Skeletal muscle cell (primary cell): ENCODE results near the gene DIDO1.

Source experiments
- DNase-seq: peaks from one replicate; pipeline ENCODE4 v3.0.0-alpha.2; 2010; ENCODE audit warnings: low read depth
- H3K4me3 ChIP-seq: 2 replicates; pipeline ENCODE4 v1.5.1; 2011; ENCODE audit warnings: low read depth, mild to moderate bottlenecking, control low read depth, low read length, moderate library complexity

The DIDO1 gene

DNA sequence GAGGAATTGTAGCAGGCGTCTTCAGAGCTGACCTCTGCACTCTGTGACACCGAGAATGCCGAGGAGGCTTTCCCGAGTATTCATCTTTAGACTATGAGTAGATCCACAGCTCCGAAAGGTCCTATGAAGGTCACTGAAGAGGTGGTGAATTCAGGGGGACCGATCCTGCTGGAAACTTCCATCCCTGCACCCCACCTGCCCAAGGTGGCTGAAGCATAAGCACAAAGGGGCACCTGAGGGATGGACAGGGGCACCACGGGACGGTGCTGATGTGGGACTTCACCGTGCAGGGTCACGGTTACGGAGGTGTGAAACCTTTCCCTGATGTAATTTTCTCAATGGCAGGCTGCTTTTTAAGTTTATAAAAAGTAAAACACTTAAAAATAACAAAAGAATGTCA lies 24.4 kb downstream of the DIDO1 start:
- no peak for DNase-seq

DNA sequence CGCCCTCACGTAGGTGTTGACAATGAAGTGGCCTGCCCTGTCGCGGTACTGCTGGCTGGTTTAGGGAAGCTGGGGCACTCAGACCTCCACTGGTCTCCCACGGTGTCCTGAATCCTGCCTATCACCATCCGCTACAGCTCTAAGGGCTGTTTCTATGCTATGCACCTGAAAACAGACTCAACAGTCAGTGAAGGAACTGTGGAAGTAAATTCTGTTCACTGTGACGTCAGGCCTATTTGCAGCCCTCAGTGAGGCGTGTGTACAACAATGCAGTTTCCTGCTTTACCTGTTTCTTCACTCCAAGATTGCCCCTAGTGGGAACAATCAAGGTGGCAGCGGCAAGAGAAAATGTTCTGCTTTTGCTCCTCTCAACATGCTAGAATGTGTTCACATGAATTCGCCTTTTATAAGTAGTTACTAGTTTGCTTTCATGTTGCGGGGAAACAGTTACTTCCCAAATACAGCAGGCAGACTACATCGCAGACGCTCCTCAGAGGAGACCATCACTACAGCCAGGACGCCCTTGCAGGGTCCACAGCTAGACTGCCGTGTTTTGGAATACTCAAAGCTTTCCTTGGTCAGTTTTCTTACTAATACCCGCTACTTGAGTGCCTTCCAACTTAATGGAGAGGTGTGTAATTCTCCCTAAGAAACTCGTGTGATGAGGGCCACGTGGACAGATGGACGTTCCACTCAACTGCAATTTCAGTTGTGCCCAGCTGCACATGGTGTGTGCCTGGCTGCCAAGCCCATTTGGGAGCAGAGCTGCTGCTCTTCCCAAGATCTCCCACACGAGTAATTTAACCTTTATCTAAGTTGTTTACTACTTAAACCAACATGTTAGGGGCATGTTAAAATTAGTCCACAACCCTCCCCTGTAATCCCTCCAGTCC lies 25.4 kb downstream of the DIDO1 start:
- no peak overlapping the region for H3K4me3 ChIP-seq
- DNase-seq: no peak

More for the DNA sequence above, 24.4 kb downstream of the DIDO1 start:
- H3K4me3 ChIP-seq: no peak overlapping the region

DNA sequence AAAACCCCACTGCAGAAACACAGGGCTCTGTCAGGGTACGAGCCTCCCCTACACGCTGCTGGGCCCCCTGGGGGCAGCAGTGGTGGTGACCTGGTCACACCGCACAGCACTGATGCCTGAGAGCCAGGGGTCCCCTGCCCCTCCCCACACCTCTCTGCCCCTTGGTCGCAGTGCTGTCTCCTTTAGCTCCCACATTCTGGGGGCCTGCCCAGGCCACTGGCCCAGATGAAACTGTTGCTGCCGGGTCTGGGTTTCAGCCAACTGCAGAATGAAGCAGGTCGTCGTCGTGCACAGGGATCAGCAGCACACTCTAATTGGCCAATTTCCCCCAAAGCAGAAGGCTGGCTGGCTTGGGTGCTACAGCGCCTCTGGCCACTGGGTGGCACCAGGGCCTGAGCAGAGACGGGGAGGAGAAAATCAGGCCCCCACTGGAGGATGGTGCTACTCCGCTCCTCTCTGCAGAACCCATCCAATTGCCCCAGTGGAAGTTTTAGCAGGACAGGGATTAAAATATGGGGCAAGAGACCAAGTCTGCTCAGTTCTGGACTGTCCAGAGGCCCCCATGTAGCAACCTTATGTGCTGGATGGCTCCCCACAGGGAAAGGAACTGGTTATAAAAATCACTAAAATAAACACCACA lies 26.1 kb downstream of the DIDO1 start:
- H3K4me3 ChIP-seq: no peak overlapping the region
- peak; percentile 40 for DNase-seq

DNA sequence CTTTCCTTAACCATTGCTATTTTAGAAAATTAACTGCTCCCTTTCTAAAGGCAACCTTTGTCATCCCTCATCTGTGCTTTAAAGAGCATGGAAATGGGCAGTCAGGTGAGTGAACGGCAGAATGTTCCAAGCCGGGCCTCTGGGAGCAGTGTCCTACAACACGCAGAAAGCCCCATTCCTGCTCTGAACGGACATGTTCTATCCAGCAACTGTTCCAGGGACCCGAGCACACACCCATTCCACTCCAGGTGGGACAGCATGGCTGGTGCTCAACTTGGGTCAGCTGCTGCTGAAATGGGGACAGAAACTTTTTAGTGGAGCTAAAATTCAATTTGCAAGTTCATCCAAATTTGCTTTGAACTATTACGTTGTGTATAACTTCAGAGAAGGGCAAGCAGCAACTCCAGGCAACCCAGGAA lies 26.7 kb downstream of the DIDO1 start:
- DNase-seq: no peak
- H3K4me3 ChIP-seq: no peak overlapping the region

DNA sequence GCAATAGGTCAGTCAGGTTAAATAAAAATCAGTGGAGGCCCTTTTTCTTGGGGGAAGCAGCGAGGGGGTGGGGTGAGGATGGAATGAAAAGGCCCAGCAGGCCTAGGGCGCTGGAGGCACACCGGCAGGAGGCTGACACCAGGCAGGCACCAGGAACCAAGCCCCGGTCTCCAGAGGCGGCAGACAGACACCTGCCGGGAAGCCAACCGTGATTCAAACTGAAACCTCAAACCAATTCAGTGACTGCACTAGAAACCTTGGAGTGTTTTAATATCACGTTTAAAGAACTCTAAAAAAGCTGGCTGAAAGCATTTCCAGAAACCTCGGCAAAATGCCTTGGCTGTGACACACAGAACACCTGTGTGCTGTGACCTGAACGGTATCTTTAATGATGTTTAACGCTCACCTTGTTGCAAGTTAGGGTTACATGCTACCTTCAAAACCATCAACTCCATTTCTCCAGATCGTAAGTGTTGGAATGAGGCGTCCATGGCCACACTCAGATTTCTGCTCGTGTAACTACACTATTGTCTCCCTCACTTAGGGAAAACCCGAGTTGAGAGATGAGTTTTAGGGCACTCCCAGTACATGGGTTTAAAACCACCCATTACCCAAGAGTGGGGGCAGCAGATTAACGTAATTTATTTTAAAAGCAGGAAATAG lies 27.2 kb downstream of the DIDO1 start:
- DNase-seq: no peak
- H3K4me3 ChIP-seq: no peak overlapping the region

DNA sequence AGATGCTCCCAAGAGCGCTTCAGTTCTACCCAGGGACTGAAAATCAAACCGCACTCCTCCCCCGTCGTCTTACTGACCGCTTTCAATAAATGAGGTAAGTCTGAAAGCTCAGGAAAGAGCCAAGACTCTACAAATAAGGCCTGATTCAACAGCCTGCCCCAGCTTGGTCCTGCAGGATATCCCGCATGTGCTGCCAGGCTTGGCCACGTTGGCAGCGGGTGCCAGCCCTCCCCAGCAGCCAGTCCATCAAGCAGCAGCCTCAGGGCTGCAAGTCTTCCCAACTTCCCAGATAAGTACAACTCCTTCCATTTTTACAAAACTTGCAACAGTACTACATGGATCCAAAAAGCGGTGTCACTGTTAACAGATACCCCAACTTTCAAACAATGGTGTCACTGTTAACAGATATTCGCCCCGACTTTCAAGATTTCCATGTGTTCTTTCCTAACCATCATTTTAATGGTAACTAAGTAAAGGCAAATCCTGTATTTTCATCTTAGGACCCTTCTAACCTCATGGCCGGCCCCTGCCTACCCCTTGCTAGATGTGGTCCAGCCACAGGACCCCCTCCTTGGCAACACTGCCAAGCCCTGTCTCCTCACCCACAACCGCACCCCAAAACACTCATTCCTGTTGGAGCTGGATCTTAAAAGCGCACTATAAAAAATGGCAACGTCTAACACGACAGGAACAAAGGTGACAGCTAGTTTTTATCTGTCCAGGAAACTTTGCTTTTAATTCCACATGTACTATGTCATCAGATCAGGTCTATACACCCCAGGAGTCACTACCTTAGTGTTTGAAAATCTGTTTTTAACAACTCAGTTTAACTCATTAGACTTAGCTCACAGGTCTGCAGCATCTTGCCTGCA lies 28.0 kb downstream of the DIDO1 start:
- DNase-seq: no peak

DNA sequence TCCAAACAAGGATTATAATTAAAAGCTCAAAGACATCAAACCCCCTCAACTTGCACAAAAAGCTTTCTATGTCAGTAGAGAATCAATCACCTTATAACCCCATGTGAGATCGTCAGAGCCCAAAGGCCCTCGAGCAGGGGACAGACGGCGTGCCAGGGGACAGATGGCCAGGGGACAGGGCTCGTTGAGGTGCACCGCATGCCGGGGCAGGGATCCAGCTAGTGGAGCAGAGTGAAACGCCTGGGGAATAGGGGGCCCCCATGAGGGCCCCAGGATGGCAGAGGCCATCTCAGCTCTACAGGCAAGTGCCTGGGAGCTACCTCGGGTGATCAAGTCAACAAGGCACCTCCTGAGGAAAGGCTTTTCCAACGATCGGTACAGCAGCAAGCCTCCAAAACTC lies 28.6 kb downstream of the DIDO1 start:
- DNase-seq: no peak
- H3K4me3 ChIP-seq: no peak overlapping the region

More for the DNA sequence above, 28.0 kb downstream of the DIDO1 start:
- no peak overlapping the region for H3K4me3 ChIP-seq

DNA sequence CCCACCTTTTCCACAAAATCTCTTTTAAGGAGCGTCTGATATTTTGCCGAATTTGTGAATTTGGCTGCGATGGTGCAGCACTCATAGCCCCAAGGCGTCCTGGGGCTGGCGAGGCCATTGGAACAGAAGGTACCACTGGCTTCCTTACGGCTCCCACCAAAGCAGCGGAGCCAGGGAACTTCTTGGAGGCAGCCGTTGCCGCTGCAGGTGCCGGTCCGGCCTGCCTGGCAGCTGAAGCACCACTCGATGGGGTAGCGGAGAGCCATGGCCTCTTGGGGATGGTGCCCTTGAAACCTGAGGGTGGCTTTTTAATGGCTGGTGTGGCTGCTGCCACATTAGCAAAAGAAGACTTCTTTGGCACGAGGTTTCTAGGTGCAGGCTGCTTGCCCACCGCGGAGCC lies 29.8 kb downstream of the DIDO1 start:
- H3K4me3 ChIP-seq: no peak overlapping the region
- DNase-seq: no peak

DNA sequence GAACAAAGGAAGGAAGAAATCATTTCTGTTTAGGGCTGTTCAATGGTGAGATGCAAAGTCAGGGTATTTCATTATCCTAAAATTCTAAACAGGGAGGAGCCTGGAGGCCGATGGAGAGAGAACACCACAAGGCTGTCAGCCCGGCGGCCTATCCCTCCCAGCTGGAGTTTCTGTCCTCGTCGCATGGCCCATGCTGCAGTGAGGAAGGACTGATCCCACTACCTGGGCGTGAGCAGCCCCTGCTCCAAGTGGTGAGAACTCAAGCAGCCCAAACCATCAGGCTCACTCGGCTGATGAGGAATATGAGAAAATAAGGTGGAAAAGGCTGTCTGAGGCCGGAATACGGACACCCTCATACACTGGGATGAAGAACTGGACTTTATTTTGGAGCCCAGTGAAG lies 30.8 kb downstream of the DIDO1 start:
- H3K4me3 ChIP-seq: no peak overlapping the region
- no peak for DNase-seq

DNA sequence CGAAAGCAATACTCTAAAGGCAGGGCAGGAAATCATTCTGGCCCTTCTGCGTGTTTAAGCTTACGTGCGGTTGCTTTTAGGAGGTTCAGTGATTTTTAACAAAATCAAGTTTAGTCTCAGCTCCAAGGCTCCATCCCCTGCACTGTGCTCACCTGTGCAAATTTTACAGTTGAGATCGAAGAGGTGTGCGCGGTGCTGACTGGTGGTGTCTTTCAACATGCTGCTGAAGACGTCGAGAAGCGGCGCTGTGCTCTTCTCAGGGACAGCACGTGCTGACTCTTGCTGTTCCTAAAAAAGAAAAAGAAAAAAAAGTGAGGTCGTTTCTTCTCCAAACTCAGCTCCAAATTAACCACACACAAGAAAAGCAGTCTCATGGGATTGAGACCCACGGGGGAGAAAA lies 32.0 kb downstream of the DIDO1 start:
- no peak for DNase-seq
- H3K4me3 ChIP-seq: no peak overlapping the region

DNA sequence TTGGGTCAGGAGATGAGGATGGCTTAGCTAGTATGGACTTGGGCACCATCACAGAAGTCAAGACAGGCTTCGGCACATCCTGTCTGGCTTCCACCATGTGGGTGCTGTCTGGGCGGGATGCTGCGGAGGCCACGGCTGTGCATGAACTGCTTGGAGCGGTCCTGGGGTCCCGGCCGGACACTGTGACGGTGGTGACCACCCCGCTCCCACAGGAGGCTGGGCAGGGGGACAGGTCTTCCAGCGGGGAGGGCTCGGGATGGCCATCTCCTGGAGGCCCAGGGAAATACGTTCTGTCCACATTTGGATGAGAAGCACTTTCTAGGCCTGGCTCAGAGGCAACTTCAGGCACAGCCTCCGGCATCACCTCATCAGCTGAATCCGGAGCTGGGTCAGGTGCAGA lies 32.6 kb downstream of the DIDO1 start:
- DNase-seq: no peak

DNA sequence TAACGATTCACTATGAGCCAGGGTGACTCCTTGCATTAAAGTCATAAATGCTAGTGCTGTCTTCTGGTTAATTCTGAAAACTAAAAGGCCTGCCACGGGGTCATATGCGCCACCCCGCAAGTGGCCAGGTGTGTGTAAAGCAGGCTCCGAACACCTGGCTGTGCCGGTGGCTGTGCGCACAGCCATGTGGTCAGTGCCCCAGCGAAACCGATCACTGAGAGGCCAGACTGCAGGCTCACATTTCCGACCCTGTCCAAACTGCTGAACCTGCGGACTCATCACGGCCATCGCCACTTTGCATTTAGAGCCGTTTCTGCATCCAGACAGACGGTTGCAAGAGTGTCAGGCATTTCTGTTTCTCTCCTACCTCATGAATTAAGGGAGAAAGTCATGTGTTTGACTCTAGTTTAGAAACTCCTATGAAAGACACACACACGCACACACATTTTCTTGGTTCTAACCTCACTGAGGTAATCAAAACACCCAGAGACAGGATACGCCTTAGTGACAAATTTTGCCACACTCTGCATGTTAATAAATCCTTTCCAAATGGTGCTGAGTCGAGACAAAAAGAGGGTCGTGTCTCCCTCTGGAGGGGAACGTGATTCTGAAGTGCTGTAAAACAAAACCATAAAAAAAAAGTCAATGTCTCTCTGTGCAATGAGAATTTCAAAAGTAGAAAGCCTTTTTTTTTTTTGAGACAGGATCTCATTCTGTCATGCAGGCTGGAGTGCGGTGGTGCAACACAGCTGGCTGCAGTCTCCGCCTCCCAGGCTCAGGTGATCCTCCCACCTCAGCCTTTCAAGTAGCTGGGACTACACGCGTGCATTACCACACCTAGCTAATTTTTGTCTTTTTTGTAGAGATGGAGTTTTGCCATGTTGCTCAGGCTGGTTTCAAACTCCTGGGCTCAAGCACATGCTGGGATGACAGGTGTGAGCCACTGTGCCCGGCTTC lies 33.7 kb downstream of the DIDO1 start:
- no peak for DNase-seq
- H3K4me3 ChIP-seq: no peak overlapping the region

More for the DNA sequence above, 32.6 kb downstream of the DIDO1 start:
- H3K4me3 ChIP-seq: no peak overlapping the region

DNA sequence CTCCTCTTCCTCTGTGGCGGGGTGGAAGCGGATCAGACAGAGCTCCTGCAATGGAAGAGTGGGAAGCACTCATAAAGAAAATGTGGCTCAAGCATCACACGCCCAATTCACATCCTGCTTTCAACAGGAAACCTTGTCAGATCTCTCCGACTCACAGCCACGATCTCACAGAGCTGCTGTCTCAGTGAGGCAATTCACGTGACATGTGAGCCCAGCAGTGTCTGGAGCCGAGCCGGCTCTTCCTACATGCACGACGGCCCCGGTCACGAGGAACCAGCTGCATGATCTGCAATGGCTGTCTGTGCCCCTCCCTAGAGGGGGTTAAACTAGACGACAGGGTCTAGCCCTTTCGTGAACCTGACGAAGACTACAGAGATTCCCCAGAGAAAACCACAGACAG lies 35.2 kb downstream of the DIDO1 start:
- H3K4me3 ChIP-seq: no peak overlapping the region
- no peak for DNase-seq

DNA sequence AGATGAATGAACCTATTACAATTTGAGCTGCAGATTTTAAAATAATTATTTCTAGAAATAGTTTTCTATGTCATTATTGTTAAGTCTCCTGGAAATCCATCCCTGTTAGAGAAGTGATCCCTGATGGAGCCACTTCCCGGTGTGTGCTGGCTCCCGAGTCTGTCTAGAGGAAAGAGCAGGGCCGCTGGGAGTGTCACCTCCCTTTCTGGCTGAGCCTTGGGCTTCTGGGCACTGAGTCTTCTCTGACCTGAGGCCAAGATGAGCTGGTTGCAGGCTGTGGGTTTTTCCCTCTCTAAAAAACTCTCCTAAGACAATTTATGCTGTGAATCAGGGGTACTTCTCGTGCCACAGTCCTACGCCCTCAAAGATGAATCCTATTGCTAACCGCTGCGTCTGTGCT lies 35.9 kb downstream of the DIDO1 start:
- no peak for DNase-seq
- H3K4me3 ChIP-seq: no peak overlapping the region

DNA sequence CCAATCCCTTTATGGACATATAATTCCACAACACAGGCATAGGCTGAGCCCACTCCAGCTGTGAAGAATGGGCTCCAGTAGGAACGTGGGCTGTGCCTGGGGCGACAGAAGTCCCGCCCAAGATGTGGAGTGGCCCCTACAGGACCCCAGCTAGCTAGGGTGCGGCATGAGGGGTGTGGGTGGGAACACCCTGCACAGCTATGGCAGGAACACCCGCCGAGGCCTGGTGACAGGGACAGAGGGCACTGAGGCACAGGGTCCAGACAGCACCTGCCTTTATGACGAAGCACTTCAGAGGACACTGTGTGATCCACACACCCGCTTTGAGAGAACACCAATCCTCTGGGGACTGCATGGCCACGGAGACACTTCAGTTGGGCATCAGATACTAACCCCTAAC lies 36.4 kb downstream of the DIDO1 start:
- no peak overlapping the region for H3K4me3 ChIP-seq
- no peak for DNase-seq

DNA sequence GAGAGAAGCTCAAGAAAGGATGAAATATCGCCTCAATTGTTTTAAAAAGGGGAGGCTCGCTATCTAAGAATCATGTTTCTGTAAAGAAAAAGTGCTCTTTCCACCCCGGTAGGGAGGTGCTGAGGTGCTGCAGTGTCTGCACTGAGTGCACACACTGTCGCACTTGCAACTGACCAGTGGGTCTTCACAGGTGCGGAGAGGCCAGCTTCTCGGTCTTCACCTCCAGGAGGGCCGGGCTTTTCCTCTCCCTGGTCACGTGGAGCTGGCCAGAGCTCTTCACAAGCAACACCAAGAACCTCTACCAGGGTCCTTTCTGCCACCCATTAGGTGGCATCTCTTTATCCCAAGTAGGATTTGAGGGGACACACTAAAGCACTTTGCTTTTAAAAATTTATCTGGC lies 36.9 kb downstream of the DIDO1 start:
- DNase-seq: no peak
- no peak overlapping the region for H3K4me3 ChIP-seq

DNA sequence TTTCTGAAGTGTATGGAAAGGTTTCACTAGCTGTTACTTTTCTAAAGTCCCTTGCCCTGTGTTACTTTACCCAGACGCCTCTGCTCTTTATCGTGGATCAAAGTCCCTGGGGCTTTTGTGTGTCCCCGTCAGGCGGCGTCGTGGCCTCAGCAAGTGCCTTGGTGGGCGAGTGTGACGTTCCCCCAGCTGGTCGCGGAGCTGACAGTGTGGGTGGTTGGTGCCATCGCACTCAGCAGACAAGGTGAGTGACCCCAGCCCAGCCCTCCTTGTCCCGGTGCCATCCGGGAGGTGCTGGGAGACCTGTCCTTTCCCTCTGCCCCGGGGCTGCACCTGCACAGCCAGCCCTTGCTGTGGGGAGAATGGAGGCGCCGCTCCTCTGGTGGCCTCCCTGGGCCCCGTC lies 37.4 kb downstream of the DIDO1 start:
- H3K4me3 ChIP-seq: no peak overlapping the region
- no peak for DNase-seq

DNA sequence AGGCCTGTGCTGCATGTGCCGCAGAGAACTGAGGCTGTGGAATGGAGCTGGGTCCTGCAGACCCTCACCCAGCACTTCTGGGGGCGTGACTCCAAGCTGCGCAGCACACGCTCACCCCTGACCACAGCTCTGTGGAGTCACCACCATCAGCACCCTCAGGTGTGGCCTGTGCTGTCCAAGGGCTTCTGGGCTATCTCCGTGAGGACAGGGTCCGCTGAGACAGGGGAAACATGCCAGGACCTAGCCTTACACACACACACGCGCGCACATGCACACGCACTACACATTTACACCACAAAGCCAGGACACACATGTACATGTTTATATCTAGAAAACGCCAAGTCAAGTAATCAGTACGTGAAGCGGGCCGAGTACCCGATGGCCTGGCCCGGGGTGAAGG lies 37.9 kb downstream of the DIDO1 start:
- no peak for DNase-seq
- H3K4me3 ChIP-seq: no peak overlapping the region

DNA sequence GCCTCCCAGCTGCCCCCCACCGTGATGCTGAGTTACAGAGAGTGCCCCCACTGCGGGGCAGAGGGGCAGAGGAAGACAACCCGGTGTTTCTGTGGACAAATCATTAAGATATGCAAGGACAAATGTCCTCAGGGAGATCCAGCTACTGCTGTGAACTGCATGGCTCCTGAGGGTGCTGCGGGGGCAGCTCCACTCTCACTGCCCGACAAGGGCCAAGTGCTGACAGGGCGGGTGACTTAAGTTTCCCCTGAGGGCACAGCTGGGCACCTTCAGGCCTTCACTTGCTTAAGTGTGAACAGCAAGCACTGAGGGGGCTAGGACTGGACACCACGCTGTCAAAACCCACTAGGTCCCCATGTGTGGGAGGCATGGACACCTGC lies 38.5 kb downstream of the DIDO1 start:
- H3K4me3 ChIP-seq: no peak overlapping the region
- DNase-seq: no peak
